PC-9 (cell line): Measurements from ENCODE around the gene LRMDA. TPM values are rescaled to one million over a fixed set of nuclear protein-coding genes. Genes with fewer than 3 reads are reported as not detected.

Source experiments
- BruUV-seq: library from RNA; stranded (reverse); fragments of 400-500 nt; replicated peaks from 2 replicates; lab custom pipeline; 2021; lab: Mats Ljungman, UMichigan
- CTCF ChIA-PET: fragments of 300-600 bp; sonication (Branson Sonifier 250); formaldehyde crosslinking; loops from one replicate; lab custom pipeline; 2022; ENCODE audit warnings: antibody characterized with exemption; lab: Charles Lee
- POLR2A ChIA-PET: fragments of 300-600 bp; sonication (Branson Sonifier 250); formaldehyde crosslinking; loops from one replicate; lab custom pipeline; 2022; ENCODE audit warnings: antibody characterized with exemption; ENCODE audit not compliant: unreplicated experiment; lab: Charles Lee
- DNase-seq, 2 experiments: peaks; one replicate each; pipeline versions ENCODE4 v3.0.0 to v3.0.0-alpha.2; 2015 to 2022; ENCODE audit warnings: mixed read lengths in 1 of 2
- H2AFZ ChIP-seq: fragments of 200-600 bp; sonication (generic); 2 replicates; pipeline ENCODE4 v1.8.1; 2017; ENCODE audit warnings: antibody characterized with exemption
- H3F3A ChIP-seq: fragments of 200-600 bp; sonication (generic); 2 replicates; pipeline ENCODE4 v1.8.1; 2017; ENCODE audit warnings: antibody characterized with exemption, mild to moderate bottlenecking, low read depth; ENCODE audit not compliant: insufficient read depth
- H3K27ac ChIP-seq: fragments of 200-600 bp; sonication (generic); 2 replicates; pipeline ENCODE4 v1.6.1; 2016; ENCODE audit warnings: mixed run types
- H3K27me3 ChIP-seq: fragments of 200-600 bp; sonication (generic); 2 replicates; pipeline ENCODE4 v1.6.1; 2016; ENCODE audit warnings: low read depth, mixed run types; ENCODE audit not compliant: insufficient read depth
- H3K36me3 ChIP-seq: fragments of 200-600 bp; sonication (generic); 2 replicates; pipeline ENCODE4 v1.6.1; 2016; ENCODE audit warnings: low read depth, mixed run types
- H3K4me1 ChIP-seq: fragments of 200-600 bp; sonication (generic); replicated peaks from 2 replicates; pipeline ENCODE4 v1.6.1; 2016; ENCODE audit warnings: mixed run types; ENCODE audit not compliant: insufficient read depth
- H3K4me2 ChIP-seq: fragments of 200-600 bp; sonication (generic); 2 replicates; pipeline ENCODE4 v1.6.1; 2017; ENCODE audit warnings: mixed run types
- H3K4me3 ChIP-seq: fragments of 200-600 bp; sonication (generic); 2 replicates; pipeline ENCODE4 v1.6.1; 2016; ENCODE audit warnings: mixed run types
- H3K79me2 ChIP-seq: fragments of 200-600 bp; sonication (generic); 2 replicates; pipeline ENCODE4 v1.6.1; 2017; ENCODE audit warnings: low read depth, mixed run types
- H3K9me2 ChIP-seq: fragments of 200-600 bp; sonication (generic); 2 replicates; pipeline ENCODE4 v1.8.1; 2017; ENCODE audit warnings: mild to moderate bottlenecking; ENCODE audit not compliant: insufficient read depth
- H3K9me3 ChIP-seq: fragments of 200-600 bp; sonication (generic); 2 replicates; pipeline ENCODE4 v1.8.1; 2016; ENCODE audit warnings: low read depth; ENCODE audit not compliant: insufficient read depth
- H4K20me1 ChIP-seq: fragments of 200-600 bp; sonication (generic); 2 replicates; pipeline ENCODE4 v1.8.1; 2017; ENCODE audit not compliant: insufficient read depth
- CTCF ChIP-seq: fragments of 200-600 bp; sonication (generic); conservative IDR thresholded peaks from 2 replicates; pipeline ENCODE4 v1.6.1; 2017; ENCODE audit warnings: mixed run types, antibody characterized with exemption, mild to moderate bottlenecking, moderate library complexity
- EZH2 ChIP-seq: fragments of 200-600 bp; sonication (generic); IDR thresholded peaks from 2 replicates; pipeline ENCODE4 v1.8.0; 2017; ENCODE audit warnings: antibody characterized with exemption, low read depth
- intact Hi-C: fragments of 100-400 bp; cut with micrococcal nuclease; formaldehyde crosslinking; loops from one replicate; pipeline ENCODE4 v1.10.0; 2022; ENCODE audit not compliant: unreplicated experiment
- total RNA-seq: library from RNA; stranded (reverse); gene quantifications from 2 replicates; pipeline ENCODE4 v1.2.3, GENCODE V29; 2021

The LRMDA gene
- total RNA-seq, 1 experiment from 2014 or later, result not detected

GRCh38 chr10:75405598-75406461, 25.6 kb upstream of the LRMDA start:
- Histone ChIP-seq H3K79me2 (peaks cover 66% of the 10 kb centered on the region), H2AFZ (0 out of 2 replicates have a peak overlapping the region, but pooled peaks have one; percentile 84), H3K4me2 (peak overlapping the region; percentile 88), H3K27me3 (no peaks in the 10 kb centered on the region), H3F3A (peaks cover 31% of the 10 kb centered on the region), H3K4me3 (peak overlapping the region; percentile 84), H3K36me3 (peaks cover 5% of the 10 kb centered on the region; the same call in 1 of the 2 replicates), H3K27ac (peak overlapping the region; percentile 90; the same call in 1 of the 2 replicates), H4K20me1 (no peaks in the 10 kb centered on the region), H3K4me1 (peaks cover 14% of the 10 kb centered on the region), H3K9me2 (no peaks in the 10 kb centered on the region), H3K9me3 (no peaks in the 10 kb centered on the region)
- DNase-seq, result peak in 1 of 2 experiments; percentile 10
- POLR2A ChIA-PET, result no interaction called here
- BruUV-seq, result no TSS peak
- TF ChIP-seq EZH2 (no peak), CTCF (no peak)
- intact Hi-C loops, result loop anchor here (10.0 kb wide), 2 partner anchors 519 to 1709 kb away; no protein-coding TSS in a partner anchor
- CTCF ChIA-PET, result interaction anchor here (0.6 kb wide), 1 partner anchor 623 kb away, joined by 3 read pairs; no protein-coding TSS in a partner anchor

- POLR2A ChIA-PET, result no interaction called here
- CTCF ChIA-PET, result interaction anchor here (0.7 kb wide), 1 partner anchor 119 kb away, joined by 6 read pairs; no protein-coding TSS in a partner anchor
- TF ChIP-seq EZH2, result no peak
- no peak for TF ChIP-seq CTCF
- Histone ChIP-seq H3K27ac (no peak overlapping the region), H3K27me3 (no peaks in the 10 kb centered on the region), H3K36me3 (peaks cover 5% of the 10 kb centered on the region; the same call in 1 of the 2 replicates), H3K9me2 (no peaks in the 10 kb centered on the region), H3K4me3 (no peak overlapping the region), H3K9me3 (no peaks in the 10 kb centered on the region), H3K4me2 (no peak overlapping the region), H4K20me1 (no peaks in the 10 kb centered on the region), H2AFZ (no peak overlapping the region), H3K79me2 (peaks cover 59% of the 10 kb centered on the region), H3K4me1 (peaks cover 14% of the 10 kb centered on the region), H3F3A (peaks cover 31% of the 10 kb centered on the region)
- intact Hi-C loops, result loop anchor here (10.0 kb wide), 2 partner anchors 518 to 1708 kb away; no protein-coding TSS in a partner anchor
- peak in 1 of 2 experiments; percentile 33 for DNase-seq
- no TSS peak for BruUV-seq
Measured at GRCh38 chr10:75406462-75407223, 24.8 kb upstream of the LRMDA start.

DNA sequence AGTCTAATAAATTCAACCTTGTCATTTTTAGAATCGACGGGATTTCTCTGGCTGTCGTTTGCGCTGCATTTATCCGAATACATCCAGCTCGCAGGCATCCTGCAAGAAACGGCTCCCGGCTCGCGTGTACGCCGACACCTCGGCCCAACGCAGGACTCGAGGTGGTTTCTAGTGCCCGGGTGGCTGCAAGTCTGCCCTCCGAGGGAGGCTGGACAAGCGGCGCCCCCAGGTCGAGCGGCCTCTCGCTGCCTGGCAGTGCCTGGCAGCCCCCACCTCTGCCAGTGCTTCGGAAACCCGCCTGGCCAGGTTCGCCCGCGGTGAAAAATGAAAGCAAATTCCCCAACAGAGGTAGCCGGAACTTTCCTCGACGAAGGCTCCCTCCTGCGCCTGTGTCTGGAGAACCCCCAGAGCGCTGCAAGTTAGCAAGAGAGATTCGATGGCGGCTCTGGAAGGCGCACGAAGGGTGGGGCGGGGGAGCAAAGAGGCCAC, 24.2 kb upstream of the LRMDA start:
- intact Hi-C loops, result loop anchor here (10.0 kb wide), 2 partner anchors 518 to 1708 kb away; no protein-coding TSS in a partner anchor
- Histone ChIP-seq H3K9me3 (no peaks in the 10 kb centered on the region), H3K27ac (no peak overlapping the region), H4K20me1 (no peaks in the 10 kb centered on the region), H3K9me2 (no peaks in the 10 kb centered on the region), H3F3A (peaks cover 31% of the 10 kb centered on the region), H3K36me3 (peaks cover 5% of the 10 kb centered on the region; the same call in 1 of the 2 replicates), H3K79me2 (peaks cover 59% of the 10 kb centered on the region), H3K4me1 (peaks cover 14% of the 10 kb centered on the region), H2AFZ (no peak overlapping the region), H3K27me3 (no peaks in the 10 kb centered on the region), H3K4me2 (no peak overlapping the region; the same call in 1 of the 2 replicates), H3K4me3 (no peak overlapping the region)
- TF ChIP-seq CTCF, result no peak
- no peak for TF ChIP-seq EZH2
- BruUV-seq, result no TSS peak
- CTCF ChIA-PET, result interaction anchor here (0.7 kb wide), 1 partner anchor 118 kb away, joined by 6 read pairs; no protein-coding TSS in a partner anchor
- POLR2A ChIA-PET, result no interaction called here
- DNase-seq, result no peak
